Tibial nerve (tissue), 4 donors: ENCODE measurements around the gene TBXAS1. TPM values are rescaled to one million over a fixed set of nuclear protein-coding genes. Genes with fewer than 3 reads are reported as not detected.

ENCODE experiments used
- DNase-seq, 2 donors: peaks; one replicate each; pipeline ENCODE4 v3.0.0-alpha.2; 2019; ENCODE audit warnings: low spot score in 2 of 2
- H3K27ac ChIP-seq, 4 donors: fragments of 200-600 bp; sonication (generic) in 3 of 4; one replicate each; pipeline ENCODE4 v1.5.1; 2017 to 2019; ENCODE audit warnings: mild to moderate bottlenecking in 1 of 4
- H3K27me3 ChIP-seq, 2 donors: fragments of 200-600 bp; sonication (generic) in 1 of 2; one replicate each; pipeline versions ENCODE4 v1.5.1 to v1.6.0; 2017 to 2019
- H3K36me3 ChIP-seq, 3 donors: fragments of 200-600 bp; sonication (generic); one replicate each; pipeline ENCODE4 v1.5.1; 2018 to 2019
- H3K4me1 ChIP-seq, 4 donors: fragments of 200-600 bp; sonication (generic) in 3 of 4; one replicate each; pipeline ENCODE4 v1.5.1; 2017 to 2019
- H3K4me3 ChIP-seq, 4 donors: fragments of 200-600 bp; sonication (generic) in 3 of 4; one replicate each; pipeline ENCODE4 v1.5.1; 2017 to 2019; ENCODE audit warnings: mild to moderate bottlenecking in 1 of 4, moderate library complexity in 1 of 4
- H3K9me3 ChIP-seq, 4 donors: fragments of 200-600 bp; sonication (generic) in 3 of 4; one replicate each; pipeline ENCODE4 v1.5.1; 2017 to 2019
- EP300 ChIP-seq, 2 donors: sonication (generic); formaldehyde crosslinking; IDR thresholded peaks; one replicate each; pipeline ENCODE4 v1.6.1; 2017; ENCODE audit warnings: antibody characterized with exemption in 2 of 2, mild to moderate bottlenecking in 1 of 2
- POLR2A ChIP-seq, 2 donors: fragments of 450-650 bp; IDR thresholded peaks; one replicate each; pipeline ENCODE4 v1.6.1; 2017; ENCODE audit warnings: antibody characterized with exemption in 2 of 2, mild to moderate bottlenecking in 2 of 2, moderate library complexity in 2 of 2
- WGBS, 2 donors: methylation state at CpG; one replicate each; pipeline ENCODE4 v1.1.5; 2018; 5-methylcytosine and 5-hydroxymethylcytosine counted together
- total RNA-seq, 4 donors: library from RNA; depleted of rRNA; stranded (reverse); fragments of >200 nt; gene quantifications; one replicate each; pipeline ENCODE4 v1.1.0, GENCODE V29; 2016
- TF ChIP-seq, protein P1 (sequence below), 5 experiments: fragments of 200-600 bp in 3 of 5; fragments of 450-650 bp in 2 of 5; sonication (generic) in 3 of 5; IDR thresholded peaks; one replicate each; pipeline ENCODE4 v1.5.1; 2016 to 2019; ENCODE audit warnings: antibody characterized with exemption in 5 of 5, mild to moderate bottlenecking in 3 of 5, moderate library complexity in 2 of 5

Gene TBXAS1
- total RNA-seq, 4 donors from 2014 or later, result 19.0 to 80.4 (median 30.5) TPM

GRCh38 chr7:140061607-140061930 is 232.5 kb downstream of the TBXAS1 start:
- peaks cover 0 to 9% (median 0%) of the 10 kb centered on the region in 4 donors for H3K9me3 ChIP-seq
- WGBS, 2 donors, result 98 to 100% methylated on average over 2 of the region's 2 CpGs
- TF ChIP-seq POLR2A (IDR thresholded peaks at IDR 0.05) (no peak), EP300 (IDR thresholded peaks at IDR 0.05) (no peak)
- TF ChIP-seq, protein P1, sequence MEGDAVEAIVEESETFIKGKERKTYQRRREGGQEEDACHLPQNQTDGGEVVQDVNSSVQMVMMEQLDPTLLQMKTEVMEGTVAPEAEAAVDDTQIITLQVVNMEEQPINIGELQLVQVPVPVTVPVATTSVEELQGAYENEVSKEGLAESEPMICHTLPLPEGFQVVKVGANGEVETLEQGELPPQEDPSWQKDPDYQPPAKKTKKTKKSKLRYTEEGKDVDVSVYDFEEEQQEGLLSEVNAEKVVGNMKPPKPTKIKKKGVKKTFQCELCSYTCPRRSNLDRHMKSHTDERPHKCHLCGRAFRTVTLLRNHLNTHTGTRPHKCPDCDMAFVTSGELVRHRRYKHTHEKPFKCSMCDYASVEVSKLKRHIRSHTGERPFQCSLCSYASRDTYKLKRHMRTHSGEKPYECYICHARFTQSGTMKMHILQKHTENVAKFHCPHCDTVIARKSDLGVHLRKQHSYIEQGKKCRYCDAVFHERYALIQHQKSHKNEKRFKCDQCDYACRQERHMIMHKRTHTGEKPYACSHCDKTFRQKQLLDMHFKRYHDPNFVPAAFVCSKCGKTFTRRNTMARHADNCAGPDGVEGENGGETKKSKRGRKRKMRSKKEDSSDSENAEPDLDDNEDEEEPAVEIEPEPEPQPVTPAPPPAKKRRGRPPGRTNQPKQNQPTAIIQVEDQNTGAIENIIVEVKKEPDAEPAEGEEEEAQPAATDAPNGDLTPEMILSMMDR (IDR thresholded peaks at IDR 0.05), result no peak
- peak overlapping the region; percentile 84 to 96 (median 88) for H3K27ac ChIP-seq
- H3K27me3 ChIP-seq, result no peaks in the 10 kb centered on the region
- DNase-seq, result no peak
- H3K4me3 ChIP-seq, result peak overlapping the region; percentile 49 to 84 (median 73)
- peaks cover 0 to 4% (median 0%) of the 10 kb centered on the region in 3 donors for H3K36me3 ChIP-seq
- H3K4me1 ChIP-seq, result peaks cover 0 to 42% (median 25%) of the 10 kb centered on the region in 4 donors

DNA sequence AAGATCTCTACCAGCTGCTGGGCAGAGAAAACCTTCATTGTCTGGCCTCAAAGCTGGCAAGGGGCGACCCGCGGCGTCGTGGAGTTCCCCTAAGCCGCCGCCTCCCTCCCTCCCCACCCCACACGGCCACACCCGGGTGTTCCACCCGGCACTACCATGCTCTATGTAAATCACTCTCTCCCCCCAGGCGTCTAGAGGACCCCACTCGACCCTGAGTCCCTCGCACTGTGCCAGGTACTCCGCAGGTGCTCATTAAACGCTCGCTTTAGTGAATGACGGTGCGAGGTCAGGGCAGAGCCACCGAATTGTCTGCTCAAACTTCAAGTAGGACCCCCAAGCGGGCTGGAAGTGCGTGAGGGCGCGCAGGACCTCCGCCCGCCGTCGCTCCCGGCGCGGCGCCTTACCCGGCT is 233.1 kb downstream of the TBXAS1 start:
- H3K27me3 ChIP-seq, result no peaks in the 10 kb centered on the region
- H3K36me3 ChIP-seq, result no peaks in the 10 kb centered on the region
- peaks cover 0 to 14% (median 0%) of the 10 kb centered on the region in 4 donors for H3K9me3 ChIP-seq
- TF ChIP-seq POLR2A (IDR thresholded peaks at IDR 0.05) (no peak), EP300 (IDR thresholded peaks at IDR 0.05) (no peak)
- TF ChIP-seq, protein P1 (IDR thresholded peaks at IDR 0.05), result no peak
- peak overlapping the region; percentile 84 to 96 (median 88) for H3K27ac ChIP-seq
- H3K4me1 ChIP-seq, result peaks cover 0 to 42% (median 25%) of the 10 kb centered on the region in 4 donors
- DNase-seq, result no peak
- peak overlapping the region; percentile 49 to 84 (median 73) for H3K4me3 ChIP-seq
- WGBS, 2 donors, result 20 to 31% methylated on average over 11 to 22 of the region's 32 CpGs

DNA sequence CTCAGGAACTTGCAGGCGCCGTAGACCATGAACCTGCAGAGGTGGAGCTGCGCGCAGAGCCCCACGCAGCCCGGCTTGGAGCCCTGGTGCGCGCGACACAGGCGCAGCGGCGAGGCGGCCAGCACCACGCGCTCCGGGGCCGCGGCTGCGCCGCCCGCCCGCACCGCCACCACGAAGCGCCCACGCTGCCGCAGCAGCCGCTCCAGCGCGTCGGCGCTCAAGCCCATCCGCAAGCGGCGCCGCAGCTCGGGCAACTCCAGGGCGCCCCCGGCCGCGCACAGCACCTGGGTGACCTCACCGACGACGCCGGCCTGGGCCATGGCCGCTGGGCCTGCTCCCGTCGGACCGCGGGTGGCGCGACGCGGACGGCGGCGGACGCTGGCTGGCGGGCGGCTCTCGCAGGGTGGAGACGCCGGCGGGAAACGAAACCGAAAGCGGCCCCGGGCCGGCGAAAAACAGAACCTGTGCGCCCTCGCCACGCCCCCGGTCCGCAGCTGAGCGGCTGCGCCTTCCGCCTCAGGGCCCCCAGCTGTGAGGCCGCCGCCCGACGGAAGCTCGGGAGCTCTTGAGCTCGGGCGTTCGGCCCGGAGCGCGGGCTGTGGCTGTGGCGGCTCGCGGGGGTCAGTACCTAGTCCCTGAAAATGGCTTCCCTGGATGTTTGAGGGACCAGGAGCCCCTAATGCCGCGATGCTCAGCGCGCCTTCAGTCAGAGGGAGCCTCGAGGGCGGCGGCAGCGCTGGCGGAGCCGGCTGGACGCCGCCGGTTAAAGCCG is 233.7 kb downstream of the TBXAS1 start, which contains the start of gene PARP12:
TSS of gene PARP12 (minus strand) at position 424 of the 772 bp plus-strand sequence. CDS start at position 320, 104 bp downstream.
- peaks cover 0 to 20% (median 2%) of the 10 kb centered on the region in 4 donors for H3K9me3 ChIP-seq
- H3K27me3 ChIP-seq, result no peaks in the 10 kb centered on the region
- peak; percentile 69 to 70 for DNase-seq
- WGBS, 2 donors, result 0 to 1% methylated on average over 20 to 30 of the region's 106 CpGs
- peaks cover 0 to 39% (median 25%) of the 10 kb centered on the region in 4 donors for H3K4me1 ChIP-seq
- TF ChIP-seq POLR2A (IDR thresholded peaks at IDR 0.05) (peak; percentile 39 to 44), EP300 (IDR thresholded peaks at IDR 0.05) (peak in 1 of 2 donors; percentile 79)
- TF ChIP-seq, protein P1 (IDR thresholded peaks at IDR 0.05), result no peak
- no peaks in the 10 kb centered on the region for H3K36me3 ChIP-seq
- H3K27ac ChIP-seq, result peak within 1 kb of the TSS; percentile 84 to 96 (median 88)
- H3K4me3 ChIP-seq, result peak within 1 kb of the TSS; percentile 49 to 84 (median 73)

- Histone ChIP-seq H3K27ac (no peak overlapping the region), H3K36me3 (no peaks in the 10 kb centered on the region), H3K9me3 (peaks cover 0 to 33% (median 2%) of the 10 kb centered on the region in 4 donors), H3K4me1 (peaks cover 0 to 3% (median under 1%) of the 10 kb centered on the region in 4 donors), H3K27me3 (no peaks in the 10 kb centered on the region), H3K4me3 (no peak overlapping the region)
- 43 to 67% methylated on average over 2 of the region's 2 CpGs for WGBS, 2 donors
- TF ChIP-seq EP300 (IDR thresholded peaks at IDR 0.05) (no peak), POLR2A (IDR thresholded peaks at IDR 0.05) (no peak)
- TF ChIP-seq, protein P1 (IDR thresholded peaks at IDR 0.05), result no peak
- no peak for DNase-seq
Observed at GRCh38 chr7:140067052-140067451, 238.0 kb downstream of the TBXAS1 start.

DNA sequence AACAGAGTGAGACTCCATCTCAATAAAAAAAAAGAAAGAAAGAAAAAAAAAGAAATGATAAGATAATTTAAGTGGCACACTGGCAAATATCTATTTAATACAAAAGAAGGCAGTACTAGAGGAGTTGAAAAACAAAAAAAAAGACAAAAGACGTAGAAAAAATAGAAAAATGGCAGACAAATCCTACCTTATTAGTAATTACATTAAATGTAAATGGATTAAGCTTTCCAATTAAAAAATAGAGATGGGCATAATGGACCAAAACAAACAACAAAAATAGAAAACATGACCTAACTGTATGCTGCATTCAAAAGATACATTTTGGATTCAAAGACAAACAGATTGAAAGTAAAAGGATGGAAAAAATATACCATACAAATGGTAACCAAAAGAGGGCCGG is 239.0 kb downstream of the TBXAS1 start:
- no peaks in the 10 kb centered on the region for H3K4me1 ChIP-seq
- 65 to 89% methylated on average over 2 of the region's 2 CpGs for WGBS, 2 donors
- peaks cover 0 to 33% (median 2%) of the 10 kb centered on the region in 4 donors for H3K9me3 ChIP-seq
- TF ChIP-seq EP300 (IDR thresholded peaks at IDR 0.05) (no peak), POLR2A (IDR thresholded peaks at IDR 0.05) (no peak)
- TF ChIP-seq, protein P1 (IDR thresholded peaks at IDR 0.05), result no peak
- no peak for DNase-seq
- no peaks in the 10 kb centered on the region for H3K27me3 ChIP-seq
- no peak overlapping the region for H3K4me3 ChIP-seq
- no peak overlapping the region for H3K27ac ChIP-seq
- H3K36me3 ChIP-seq, result no peaks in the 10 kb centered on the region
